ENCODE results near the gene MARK3.
"Not testable (repeated sequence)": the region's sequence is repeated elsewhere in the genome, so short reads cannot be mapped to it uniquely, and the experiment has no call there.

Gene MARK3

GRCh38 chr14:103385152-103385928 lies at the start of gene MARK3:
Gene MARK3, plus strand, starts transcription at chr14:103385415. Its CDS starts 615 bp downstream, at chr14:103386030.
- DNase-seq (ENCODE audit: low spot score): peak; percentile 97

GRCh38 chr14:103336191-103336590 lies 49.0 kb upstream of the MARK3 start:
- no peak for DNase-seq (ENCODE audit: low spot score)

GRCh38 chr14:103337794-103338193 lies 47.4 kb upstream of the MARK3 start:
- DNase-seq (ENCODE audit: low spot score): no peak

DNA sequence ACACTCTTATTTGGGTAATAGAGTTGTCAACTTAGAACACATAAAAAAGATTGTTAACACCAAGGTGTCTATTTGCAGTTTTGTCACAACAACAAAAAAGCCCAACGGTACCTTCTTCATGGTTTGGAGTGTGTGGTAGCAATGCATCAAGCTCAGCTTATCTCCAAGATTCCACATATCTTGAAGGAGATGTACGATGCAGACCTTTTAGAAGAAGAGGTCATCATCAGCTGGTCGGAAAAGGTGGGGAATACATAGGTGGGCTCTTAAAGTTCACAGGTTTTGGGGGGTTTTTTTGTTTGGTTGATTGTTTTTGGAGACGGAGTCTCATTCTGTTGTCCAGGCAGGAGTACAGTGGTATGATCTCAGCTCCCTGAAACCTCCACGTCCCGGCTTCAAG lies 45.7 kb upstream of the MARK3 start:
- no peak for DNase-seq (ENCODE audit: low spot score)

GRCh38 chr14:103340480-103341212 lies 44.6 kb upstream of the MARK3 start:
- no peak for DNase-seq (ENCODE audit: low spot score)

GRCh38 chr14:103341250-103342129 lies 43.7 kb upstream of the MARK3 start:
- DNase-seq (ENCODE audit: low spot score): no peak

DNA sequence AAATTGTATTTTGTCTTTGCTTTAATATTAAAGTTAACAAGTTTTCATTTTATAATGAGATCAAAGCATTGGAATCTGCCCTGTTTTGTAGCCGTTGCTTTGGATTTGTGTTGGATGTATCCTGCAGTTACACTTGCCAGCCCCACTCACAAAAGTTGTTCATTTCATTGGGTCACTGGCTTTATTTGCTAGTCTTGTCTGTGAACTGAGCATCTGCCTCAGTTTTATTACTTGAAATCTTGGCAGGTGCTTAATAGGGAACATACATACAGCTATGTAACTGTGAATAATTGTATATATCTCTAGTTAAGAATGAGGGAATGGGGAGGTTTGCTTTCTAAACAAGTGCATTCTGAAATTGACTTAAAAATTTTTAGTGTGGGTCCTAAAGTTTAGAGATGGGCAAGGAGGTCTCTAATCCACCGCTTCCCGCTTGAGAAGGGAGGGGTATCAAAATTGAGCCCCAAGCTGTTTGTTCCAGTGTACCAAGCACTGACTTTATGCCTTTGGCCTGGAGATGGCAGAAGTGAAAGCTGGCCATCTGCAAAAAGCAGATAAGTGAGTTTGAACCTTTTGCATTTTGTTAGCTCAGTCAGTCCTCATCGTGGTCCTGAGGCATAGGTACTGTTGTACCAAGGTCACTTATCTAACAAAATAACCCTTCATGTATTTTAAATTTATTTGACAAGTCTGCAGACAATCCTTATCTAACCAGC lies 41.9 kb upstream of the MARK3 start:
- no peak for DNase-seq (ENCODE audit: low spot score)

- DNase-seq (ENCODE audit: low spot score): no peak
Observed at GRCh38 chr14:103343905-103344797, 41.1 kb upstream of the MARK3 start.

DNA sequence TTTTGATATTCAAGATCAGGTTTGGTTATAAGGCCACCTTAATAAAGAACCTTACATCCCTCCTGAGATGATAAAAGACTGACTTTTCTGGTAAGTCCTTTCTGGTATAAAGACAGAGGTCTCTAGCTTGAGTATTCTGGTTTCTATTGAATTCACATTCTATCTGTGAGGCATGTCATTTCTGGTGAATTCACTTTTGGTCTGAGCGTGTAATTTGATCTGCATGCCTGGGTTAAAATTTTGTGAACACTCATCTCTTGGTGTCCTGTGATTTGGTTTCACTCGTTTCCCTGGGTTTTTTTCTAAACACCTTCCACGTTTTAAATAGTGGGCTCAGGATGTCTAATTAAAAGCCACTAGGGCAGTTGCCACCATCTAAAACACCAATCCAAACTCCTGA lies 38.9 kb upstream of the MARK3 start:
- DNase-seq (ENCODE audit: low spot score): no peak

GRCh38 chr14:103347091-103347815 lies 38.0 kb upstream of the MARK3 start:
- DNase-seq (ENCODE audit: low spot score): no peak

DNA sequence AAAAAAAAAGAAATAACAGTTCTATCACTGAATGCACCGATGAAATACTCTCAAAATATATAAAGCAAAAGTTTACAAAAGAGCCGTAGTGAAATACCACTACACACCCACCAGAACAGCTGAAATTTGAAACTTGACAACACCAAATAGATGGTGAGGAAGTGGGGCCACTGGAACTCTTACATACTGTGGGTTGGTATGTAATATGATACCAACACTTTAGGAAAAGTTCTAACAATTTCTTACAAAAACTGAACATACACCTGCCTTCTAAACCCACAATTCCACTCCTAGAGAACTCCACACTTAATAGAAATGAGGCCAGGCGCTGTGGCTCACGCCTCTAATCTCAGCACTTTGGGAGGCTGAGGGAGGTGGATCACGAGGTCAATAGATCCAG lies 37.1 kb upstream of the MARK3 start:
- DNase-seq (ENCODE audit: low spot score): no peak

DNA sequence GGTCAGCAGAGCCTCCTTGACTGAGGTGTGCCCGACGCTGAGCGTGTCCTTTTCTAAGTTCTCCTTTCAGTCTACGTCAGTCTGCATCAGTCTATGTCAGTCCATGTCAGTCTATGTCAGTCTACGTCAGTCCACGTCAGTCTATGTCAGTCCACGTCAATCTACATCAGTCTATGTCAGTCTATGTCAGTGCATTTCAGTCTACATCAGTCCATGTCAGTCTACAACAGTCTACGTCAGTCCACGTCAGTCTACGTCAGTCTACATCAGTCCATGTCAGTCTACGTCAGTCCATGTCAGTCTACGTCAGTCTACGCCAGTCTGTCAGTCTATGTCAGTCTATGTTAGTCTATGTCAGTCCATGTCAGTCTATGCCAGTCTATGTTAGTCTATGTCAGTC lies 35.2 kb upstream of the MARK3 start:
- DNase-seq (ENCODE audit: low spot score): no peak

GRCh38 chr14:103353362-103353761 lies 31.9 kb upstream of the MARK3 start:
- peak; percentile 96 for DNase-seq (ENCODE audit: low spot score)

- no peak for DNase-seq (ENCODE audit: low spot score)
Observed at GRCh38 chr14:103354141-103354540, 31.1 kb upstream of the MARK3 start.

GRCh38 chr14:103356024-103356682 lies 29.1 kb upstream of the MARK3 start:
- DNase-seq (ENCODE audit: low spot score): no peak

GRCh38 chr14:103357552-103357951 lies 27.7 kb upstream of the MARK3 start:
- not testable (repeated sequence) for DNase-seq (ENCODE audit: low spot score)

DNA sequence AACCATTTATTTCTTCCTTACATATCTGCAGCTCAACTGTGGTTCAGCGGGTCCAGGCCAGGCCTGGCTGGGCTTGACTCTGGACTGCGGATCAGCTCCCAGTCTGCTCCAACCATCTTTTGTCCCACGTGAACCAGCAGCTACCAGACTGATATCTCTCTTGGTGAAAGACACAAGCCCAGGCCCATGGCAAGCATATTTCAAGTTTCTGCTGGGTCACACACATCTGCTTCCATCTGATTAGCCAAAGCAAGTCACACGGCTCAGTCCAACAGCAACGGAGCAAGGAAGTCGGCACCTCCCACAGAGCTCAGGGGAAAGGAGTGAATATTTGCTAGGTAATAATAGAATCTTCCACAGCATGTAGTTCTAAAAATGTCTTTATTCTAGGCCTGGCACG lies 24.7 kb upstream of the MARK3 start:
- DNase-seq (ENCODE audit: low spot score): no peak

- peak; percentile 93 for DNase-seq (ENCODE audit: low spot score)
Observed at GRCh38 chr14:103361867-103362266, 23.3 kb upstream of the MARK3 start.

DNA sequence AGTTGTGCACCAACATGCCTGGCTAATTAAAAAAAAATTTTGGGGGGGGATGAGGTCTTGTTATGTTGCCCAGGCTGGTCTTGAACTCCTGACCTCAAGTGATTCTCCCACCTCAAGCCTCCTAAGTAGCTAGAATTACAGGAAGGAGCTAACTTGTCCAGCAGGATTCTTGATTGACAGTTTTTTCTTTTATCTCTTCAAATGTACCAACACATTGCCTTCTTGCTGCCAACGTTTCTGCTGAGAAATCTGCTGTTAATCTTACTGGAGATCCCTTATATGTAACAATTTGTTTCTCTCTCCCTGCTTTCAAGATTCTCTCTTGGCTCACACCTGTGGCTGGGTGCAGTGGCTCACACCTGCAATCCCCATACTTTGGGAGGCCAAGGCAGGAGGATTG lies 22.4 kb upstream of the MARK3 start:
- DNase-seq (ENCODE audit: low spot score): peak; percentile 78

DNA sequence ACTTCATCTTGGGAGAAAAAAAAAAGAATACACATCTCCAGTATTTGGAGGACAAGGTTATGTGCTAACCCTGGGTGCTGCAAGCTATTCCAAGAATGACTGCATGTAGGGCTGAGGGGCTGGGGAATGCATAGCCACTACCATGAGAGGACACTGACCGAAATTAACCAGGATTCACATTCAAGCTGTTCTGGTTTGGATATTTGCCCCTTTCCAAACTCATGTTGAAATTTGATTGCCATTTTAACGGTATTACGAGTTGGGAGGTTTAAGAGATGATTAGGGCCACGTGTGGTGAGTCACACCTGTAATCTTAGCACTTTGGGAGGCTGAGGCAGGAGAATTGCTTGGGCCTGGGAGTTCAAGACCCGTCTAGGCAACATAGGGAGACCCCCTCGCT lies 18.5 kb upstream of the MARK3 start:
- DNase-seq (ENCODE audit: low spot score): no peak
